ENCODE results near the gene UBE2L3. TPM values are rescaled to one million over a fixed set of nuclear protein-coding genes. Genes with fewer than 3 reads are reported as not detected.
A peak's percentile ranks its signal among the peaks of the same experiment; 100 is the strongest.
"Not testable (repeated sequence)": the region's sequence is repeated elsewhere in the genome, so short reads cannot be mapped to it uniquely, and the experiment has no call there.

The UBE2L3 gene
- total RNA-seq, 1 donor from 2014 or later: 40.8 TPM

DNA sequence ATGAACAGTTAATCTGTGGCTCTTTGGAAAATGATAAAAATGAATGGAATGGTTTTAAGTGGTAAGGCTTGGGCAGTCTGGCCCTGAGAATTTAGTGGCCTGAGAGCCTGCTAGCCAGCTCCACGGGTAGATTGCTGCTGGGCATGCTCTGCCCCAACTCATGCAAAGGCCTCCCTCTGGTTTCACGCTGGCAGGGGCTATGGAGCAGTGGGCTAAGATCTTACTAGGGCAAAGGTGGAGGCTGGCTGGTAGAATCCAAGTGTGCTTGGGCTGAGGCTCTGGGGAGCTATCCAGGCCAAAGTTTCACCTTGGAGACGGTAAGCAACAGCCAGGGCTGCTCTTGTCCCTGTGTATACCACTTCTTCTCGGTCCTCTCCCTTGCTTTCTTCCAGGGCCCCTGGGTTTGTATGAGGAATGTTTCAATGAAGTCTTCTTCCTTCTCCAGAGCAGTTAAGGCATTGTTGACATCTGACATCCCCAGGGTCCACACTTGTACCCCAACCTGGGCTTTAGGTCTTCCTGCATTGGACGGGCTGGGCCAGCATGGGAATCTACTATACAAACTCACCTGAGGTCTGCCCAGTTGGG is 27.4 kb downstream of the UBE2L3 start:
- DNase-seq (ENCODE audit: low spot score) (no peak), ATAC-seq (no peak)
- intact Hi-C loops (cut with DNase I): no loop called here

DNA sequence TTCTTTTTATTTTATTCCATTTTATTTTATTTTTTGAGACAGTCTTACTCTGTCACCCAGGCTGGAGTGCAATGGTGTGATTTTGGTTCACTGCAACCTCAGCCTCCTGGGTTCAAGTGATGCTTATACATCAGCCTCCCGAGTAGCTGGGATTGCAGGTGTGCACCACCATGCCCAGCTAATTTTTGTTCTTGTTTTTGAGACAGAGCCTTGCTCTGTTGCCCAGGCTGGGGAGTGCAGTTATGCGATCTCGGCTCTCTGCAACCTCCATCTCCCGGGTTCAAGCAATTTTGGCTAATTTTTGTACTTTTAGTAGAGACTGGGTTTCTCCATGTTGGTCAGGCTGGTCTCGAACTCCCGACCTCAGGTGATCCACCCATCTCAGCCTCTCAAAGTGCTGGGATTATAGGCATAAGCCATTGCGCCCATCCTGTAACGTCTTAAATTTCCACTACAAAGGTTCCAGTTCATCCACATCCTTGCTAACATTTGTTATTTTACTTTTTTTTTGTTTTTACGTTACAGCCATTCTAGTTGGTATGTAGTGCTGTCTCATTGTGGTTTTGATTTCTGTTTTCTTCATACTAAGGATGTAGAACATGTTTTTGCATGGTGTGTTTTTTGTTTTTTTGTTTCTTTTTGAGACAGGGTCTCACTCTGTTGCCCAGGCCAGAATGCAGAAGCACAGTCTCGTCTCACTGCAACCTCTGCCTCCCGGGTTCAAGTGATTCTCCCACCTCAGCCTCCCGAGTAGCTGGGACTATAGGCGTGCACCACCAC is 29.0 kb downstream of the UBE2L3 start:
- intact Hi-C loops (cut with DNase I); DNase-seq (ENCODE audit: low spot score); ATAC-seq: not testable (repeated sequence)

DNA sequence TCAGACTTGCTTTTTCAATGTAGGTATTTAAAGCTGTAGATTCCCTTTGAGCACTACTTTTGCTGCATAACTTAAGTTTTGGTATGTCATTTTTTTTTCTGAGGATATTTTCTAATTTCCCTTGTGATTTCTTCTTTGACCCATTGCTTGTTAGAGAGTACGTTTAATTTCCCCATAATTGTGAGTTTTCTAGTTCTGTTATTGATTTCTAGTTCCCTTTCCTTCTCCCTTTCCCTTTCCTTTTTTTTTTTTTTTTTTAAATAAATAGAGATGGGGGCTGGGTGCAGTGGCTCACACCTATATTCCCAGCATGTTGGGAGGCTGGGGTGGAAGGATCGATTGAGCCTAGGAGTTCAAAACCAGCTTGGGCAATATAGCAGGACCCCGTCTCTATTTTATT is 30.8 kb downstream of the UBE2L3 start:
- DNase-seq (ENCODE audit: low spot score) (no peak), ATAC-seq (no peak)
- intact Hi-C loops (cut with DNase I): no loop called here

DNA sequence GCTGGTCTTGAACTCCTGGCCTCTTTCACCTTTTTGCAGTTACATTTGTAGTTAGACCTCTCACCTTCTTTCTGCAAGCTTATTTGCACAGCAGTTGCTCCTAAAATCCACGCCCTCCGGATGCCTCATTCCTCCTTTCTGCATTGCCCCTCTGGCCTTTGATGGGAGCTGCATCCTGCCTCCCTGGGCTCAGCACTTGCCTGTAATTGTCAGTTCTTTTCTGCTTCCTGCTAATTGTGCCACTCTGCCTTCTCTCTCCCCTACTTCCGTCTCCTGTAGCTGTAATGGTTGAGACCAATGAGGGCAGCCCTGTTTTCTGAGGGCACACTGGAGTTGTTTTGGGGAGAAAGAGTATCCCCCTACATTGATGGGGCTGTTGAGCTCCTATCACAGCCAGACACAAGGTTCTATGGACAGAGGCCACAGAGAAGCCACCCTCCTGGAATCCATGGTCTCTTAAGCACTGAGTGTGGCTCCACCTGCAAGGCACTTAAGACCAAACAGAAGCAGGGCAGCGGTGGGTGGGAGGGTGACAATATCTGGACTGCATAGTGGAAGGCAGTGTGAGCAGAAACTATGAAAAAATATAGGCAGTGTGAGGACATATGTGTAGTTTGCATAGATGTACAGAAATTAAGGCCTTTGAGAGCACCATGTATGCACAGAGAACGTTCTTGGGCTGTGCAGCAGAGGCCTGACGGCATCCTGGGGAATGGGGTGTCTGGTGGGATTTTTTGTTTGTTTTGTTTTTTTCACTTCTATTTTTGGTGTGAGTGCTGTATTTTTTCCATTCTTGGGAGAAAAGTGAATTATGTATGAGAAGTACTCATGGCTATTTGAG is 31.8 kb downstream of the UBE2L3 start:
- intact Hi-C loops (cut with DNase I): no loop called here
- no peak for DNase-seq (ENCODE audit: low spot score)
- no peak for ATAC-seq

DNA sequence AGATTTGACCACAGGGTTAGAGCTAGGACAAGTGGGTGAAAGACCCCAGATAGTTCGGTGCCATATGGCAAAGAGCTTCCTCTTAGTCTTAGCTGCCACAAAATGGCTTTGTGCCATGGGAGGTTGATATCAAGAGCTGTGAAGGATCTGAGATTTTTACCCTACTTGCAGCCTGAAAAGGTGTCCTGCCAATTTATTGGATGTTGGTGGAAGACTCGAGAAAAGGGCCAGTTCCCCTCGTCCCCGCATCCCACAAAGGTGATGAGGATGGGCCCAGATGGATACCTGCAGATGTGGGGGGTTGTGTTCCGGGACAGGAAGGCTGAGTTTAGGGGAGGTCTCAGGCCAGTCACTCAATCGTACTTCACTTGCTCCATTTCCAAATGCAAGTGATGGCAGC is 35.1 kb downstream of the UBE2L3 start:
- intact Hi-C loops (cut with DNase I): no loop called here
- ATAC-seq (no peak), DNase-seq (ENCODE audit: low spot score) (no peak)

DNA sequence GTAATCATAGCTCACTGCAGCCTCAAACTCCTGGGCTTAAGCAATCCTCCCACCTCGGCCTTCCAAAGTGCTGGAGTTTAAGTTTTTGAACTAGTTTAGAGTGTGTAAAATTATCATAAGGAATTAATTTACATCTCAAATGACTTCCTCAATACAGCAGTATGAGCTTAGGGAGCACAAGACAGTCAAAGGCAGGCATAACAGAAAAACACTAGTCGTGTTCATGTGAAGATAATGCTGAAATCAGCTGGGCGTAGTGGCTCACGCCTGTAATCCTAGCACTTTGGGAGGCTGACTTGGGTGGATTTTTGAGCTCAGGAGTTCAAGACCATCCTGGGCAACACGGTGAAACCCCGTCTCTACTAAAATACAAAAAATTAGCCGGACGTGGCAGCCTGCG is 36.5 kb downstream of the UBE2L3 start:
- no peak for DNase-seq (ENCODE audit: low spot score)
- no peak for ATAC-seq
- intact Hi-C loops (cut with DNase I): no loop called here

DNA sequence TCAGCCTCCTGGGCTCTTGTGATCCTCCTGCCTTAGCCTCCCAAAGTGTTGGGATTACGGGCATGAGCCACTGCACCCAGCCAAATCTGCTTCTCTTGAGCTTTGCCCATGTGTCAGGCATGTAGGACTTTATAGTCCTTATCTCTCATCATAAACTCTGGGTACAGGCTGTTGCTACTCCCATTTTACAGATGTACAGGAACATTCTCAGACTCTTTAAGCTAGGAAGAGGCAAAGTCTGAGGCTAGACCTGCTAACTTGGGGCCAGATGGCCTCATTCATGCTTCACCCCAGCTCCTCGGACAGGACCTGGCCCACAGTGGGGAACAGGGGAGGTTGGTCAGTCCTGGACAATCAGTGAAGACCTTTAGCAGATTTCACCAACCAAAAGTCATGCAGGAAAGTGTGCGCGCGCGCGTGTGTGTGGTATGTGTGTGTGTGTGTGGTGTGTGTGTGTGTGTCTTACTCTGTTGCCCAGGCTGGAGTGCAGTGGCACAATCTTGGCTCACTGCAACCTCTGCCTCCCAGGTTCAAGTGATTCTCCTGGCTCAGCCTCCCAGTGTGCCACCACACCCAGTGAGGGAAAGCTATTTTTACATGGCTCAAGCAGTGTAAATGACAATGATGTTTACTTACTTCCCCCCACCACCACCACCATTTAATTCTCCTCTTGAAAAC is 38.5 kb downstream of the UBE2L3 start:
- ATAC-seq (no peak), DNase-seq (ENCODE audit: low spot score) (no peak)
- intact Hi-C loops (cut with DNase I): no loop called here

DNA sequence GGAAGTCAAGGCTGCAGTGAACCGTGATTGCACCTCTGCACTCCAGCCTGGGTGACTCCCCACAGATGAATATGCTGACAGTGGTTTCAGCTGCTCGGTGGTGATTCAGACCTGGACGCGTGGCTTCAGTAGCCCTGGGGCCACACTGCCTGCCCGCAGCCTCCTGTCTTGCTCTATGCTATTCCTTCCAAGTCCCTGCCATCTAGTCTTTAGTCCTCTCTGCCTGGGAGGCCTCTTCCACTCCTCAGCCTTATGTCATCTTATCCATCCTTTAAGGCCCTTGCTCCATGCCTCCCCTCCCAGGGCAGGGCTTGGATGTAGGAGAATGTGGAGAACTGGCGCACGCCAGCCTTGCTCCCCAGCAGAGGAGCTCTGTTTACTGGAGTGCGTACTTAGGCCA is 39.3 kb downstream of the UBE2L3 start:
- intact Hi-C loops (cut with DNase I): no loop called here
- ATAC-seq (no peak), DNase-seq (ENCODE audit: low spot score) (no peak)

DNA sequence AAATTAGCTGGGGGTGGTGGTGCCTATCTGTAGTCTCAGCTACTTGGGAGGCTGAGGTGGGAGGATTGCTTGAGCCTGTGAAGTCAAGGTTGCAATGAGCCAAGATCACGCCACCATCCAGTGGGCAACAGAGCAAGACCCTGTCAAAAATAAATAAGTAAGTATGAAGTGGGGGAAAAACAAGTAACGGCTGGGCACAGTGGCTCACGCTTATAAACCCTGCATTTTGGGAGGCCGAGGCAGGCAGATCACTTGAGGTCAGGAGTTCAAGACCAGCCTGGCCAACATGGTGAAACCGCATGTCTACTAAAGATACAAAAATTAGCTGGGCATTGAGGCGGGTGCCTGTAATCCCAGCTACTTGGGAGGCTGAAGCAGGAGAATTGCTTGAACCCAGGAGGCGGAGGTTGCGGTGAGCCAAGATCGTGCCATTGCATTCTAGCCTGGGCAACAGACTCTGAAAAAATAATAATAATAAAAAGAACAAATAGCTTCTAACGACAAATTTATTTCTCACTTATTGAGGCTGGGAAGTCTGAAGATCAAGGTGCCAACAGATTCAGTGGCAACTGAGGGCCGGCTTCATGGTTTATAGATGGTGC is 42.1 kb downstream of the UBE2L3 start:
- intact Hi-C loops (cut with DNase I); DNase-seq (ENCODE audit: low spot score); ATAC-seq: not testable (repeated sequence)

DNA sequence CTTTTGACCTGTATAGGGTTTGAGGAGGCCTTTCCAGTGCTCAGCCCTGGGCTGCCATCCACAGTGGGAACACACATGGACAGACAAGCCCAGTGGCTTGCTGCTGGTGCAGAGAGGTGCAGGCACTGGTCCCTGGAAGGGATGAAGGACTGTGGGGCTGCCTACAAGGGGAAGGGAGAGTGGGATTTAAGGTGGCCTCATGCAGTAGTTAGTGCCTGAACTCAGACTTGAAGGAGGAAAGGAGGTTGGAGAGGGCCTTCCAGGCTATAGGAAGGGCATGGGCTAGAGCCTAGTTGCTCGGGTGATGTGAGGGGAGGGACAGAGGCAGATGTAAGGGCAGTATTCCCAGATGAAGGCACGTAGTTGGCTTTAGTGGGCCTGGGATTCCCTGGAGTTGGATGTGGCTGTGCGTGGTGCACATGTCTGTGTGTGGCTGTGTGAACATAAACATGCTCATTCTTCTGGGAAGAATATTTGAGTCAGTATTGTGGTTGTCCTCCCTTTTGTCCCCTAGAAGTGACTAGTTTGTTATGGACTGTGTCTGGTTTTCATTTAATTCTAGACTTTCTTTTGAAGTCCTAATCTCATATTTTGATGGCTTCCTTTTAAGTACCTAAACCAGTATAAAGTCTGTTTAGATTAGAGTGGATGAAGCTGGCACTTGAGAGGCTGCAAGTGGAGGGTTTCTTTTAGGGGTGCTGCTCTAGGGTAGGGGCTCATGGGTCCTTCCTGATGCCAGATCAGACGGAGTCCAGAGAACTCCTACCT is 43.9 kb downstream of the UBE2L3 start:
- ATAC-seq (no peak), DNase-seq (ENCODE audit: low spot score) (no peak)
- intact Hi-C loops (cut with DNase I): no loop called here

DNA sequence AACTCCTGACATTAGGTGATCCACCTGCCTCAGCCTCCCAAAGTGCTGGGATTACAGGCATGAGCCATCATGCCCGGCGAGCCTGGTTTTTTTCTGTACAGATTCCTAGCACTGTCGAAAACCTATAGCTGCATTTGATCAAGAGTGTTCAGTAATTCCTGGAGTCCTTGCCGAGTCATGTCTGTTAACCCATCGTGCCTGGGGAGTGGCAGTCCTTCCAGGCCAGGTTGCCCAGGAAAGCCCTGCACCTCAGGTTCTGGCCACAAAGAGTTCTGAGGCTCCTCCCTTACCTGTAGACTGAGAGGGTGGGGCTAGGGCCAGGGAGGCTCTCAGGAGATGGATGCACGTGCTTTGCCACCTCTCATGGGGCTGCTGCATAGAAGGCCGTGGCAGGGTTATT is 45.3 kb downstream of the UBE2L3 start:
- intact Hi-C loops (cut with DNase I): no loop called here
- no peak for ATAC-seq
- no peak for DNase-seq (ENCODE audit: low spot score)

DNA sequence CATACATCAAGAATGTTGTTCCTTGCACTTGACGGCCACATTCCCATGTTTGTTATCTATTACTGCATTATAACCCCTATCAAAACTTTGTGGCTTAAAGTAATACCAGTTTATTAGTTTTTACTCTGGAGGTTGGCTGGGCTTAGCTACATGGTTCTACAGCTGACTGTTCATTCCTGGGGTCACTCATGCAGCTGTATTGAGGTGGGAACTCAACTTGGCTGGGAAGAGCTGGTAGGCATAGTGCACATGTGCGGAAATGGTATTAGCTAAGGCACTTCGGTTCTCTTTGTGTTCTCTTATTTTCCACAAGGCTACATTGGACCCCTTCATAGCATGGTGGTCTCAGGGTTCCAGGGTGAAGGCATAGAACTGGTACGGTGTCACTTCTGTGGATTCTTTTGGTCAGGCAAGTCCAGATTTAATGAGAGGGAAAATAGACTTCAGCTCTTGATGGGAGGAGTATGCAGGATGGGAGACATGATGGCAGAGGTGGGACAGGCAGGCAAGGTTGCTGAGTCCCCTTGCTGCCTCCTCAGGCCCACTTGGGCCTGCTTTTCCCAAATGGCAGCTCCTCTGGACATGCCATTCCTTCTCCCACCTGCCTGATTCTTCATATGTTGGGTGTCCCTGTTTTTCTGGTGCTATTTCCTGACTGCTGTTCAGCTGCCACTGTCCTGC is 46.2 kb downstream of the UBE2L3 start:
- ATAC-seq (no peak), DNase-seq (ENCODE audit: low spot score) (no peak)
- intact Hi-C loops (cut with DNase I): loop anchor here (1.0 kb wide), 1 partner anchor 33 kb away; no protein-coding TSS in a partner anchor

DNA sequence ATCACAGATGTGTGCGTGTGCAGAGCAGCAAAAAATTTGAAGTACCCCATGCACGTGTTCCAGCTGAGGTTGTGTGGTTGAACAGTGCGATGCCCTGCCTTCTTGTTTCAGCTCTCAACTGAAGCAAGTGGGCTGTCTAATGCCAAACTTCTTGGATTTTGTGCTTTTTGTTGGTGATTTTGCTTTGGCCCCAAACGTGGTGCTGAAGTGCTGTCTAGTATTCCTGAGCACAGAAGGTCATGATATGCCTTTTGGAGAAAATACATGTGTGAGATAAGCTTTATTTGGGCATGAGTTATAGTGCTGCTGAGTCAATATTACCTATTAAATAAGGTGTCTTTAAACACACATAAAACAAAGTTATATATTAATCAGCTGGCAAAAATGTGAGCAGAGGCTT is 48.2 kb downstream of the UBE2L3 start:
- no peak for ATAC-seq
- DNase-seq (ENCODE audit: low spot score): no peak
- intact Hi-C loops (cut with DNase I): no loop called here

DNA sequence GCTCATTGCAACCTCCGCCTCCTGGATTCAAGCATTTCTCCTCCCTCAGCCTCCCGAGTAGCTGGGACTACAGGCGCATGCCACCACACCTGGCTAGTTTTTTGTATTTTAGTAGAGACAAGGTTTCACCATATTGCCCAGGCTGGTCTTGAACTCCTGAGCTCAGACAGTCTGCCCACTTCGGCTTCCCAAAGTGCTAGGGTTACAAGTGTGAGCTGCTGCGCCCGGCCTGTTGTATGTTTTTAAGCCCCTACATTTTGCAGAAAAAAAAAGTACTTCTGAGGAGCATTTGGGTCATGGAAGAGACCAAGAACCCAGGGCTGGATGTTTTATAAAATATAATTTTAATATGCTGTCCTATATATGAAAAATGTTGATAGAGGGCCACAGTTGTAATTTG is 49.8 kb downstream of the UBE2L3 start:
- ATAC-seq; intact Hi-C loops (cut with DNase I); DNase-seq (ENCODE audit: low spot score): not testable (repeated sequence)

DNA sequence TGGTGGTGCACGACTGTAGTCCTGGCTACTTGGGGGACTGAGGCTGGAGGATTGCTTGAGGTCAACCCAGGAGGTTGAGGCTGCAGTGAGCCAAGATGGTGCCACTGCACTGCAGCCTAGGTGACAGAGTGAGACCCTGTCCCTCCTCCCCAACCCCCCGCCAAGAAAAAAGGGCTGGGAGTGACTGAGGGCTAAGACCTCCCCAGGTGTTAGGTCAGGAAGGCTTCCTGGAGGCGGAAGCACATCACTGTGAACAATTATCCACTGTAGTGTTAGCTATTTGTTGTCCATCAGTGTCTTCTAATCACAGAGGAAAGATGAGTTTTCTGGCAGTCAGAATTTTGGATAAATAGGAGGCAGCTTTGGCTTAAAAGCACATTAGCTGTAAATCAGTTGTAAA is 53.5 kb downstream of the UBE2L3 start:
- DNase-seq (ENCODE audit: low spot score): no peak
- intact Hi-C loops (cut with DNase I): no loop called here
- ATAC-seq: no peak

DNA sequence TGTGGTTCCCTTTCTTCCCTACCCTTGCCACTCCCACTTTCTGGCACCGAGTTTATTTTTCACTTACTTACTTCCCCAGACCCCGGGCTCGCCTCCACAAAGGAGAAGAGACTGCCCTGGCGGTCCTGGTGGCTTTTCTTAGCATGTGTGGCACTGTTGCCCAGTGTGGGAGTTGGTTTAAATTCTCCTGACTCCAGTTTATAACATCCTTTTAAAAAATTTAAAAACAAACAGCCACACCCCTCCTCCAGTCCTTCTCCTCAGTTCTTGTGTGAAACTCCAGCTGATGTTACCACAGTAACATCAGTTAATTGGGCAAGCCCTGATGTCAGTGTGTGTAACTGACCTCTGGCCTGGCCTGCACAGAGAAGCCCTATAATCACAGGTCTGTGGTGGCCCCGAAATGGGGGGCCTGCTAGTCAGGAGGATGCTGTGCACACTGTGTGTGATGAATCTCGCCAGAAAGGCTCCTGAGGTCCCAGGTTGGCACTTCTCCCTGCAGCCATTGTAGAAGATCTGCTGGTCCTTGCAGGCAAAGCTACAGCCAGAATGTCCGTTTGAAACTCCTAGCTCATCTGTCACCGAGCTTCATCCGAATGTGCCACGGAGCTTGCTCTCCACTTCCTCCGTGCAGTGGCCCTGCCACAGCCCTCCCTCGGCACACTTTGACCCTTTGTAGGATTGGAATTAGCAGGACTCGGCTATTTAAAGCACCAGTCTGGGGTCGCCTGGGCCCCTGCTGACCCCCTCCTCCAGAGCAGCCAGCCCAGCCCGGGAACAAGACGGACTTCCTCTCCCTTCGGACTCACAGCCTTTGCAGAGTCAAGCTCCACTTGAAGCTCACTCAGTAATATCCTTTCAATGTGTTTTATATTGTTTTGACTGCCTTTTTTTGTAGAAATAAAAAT is 54.8 kb downstream of the UBE2L3 start:
- no peak for DNase-seq (ENCODE audit: low spot score)
- intact Hi-C loops (cut with DNase I): no loop called here
- peak; percentile 20 for ATAC-seq

Measured in sciatic nerve (tissue), 2 donors.